Measurements from ENCODE around the gene BAD.
"Not testable (repeated sequence)": the region's sequence is repeated elsewhere in the genome, so short reads cannot be mapped to it uniquely, and the experiment has no call there.

The BAD gene

GRCh38 chr11:64314805-64315561, 30.5 kb upstream of the BAD start:
- no peak for DNase-seq

GRCh38 chr11:64314146-64314804, 29.8 kb upstream of the BAD start:
- DNase-seq, result no peak

GRCh38 chr11:64313491-64314145, 29.2 kb upstream of the BAD start:
- DNase-seq, result no peak

GRCh38 chr11:64312947-64313346, 28.5 kb upstream of the BAD start:
- DNase-seq, result no peak

GRCh38 chr11:64307795-64308194, 23.3 kb upstream of the BAD start:
- not testable (repeated sequence) for DNase-seq

- DNase-seq, result peak; percentile 21
Measured at GRCh38 chr11:64306876-64307622, 22.6 kb upstream of the BAD start.

GRCh38 chr11:64306563-64306875, 22.1 kb upstream of the BAD start:
- DNase-seq, result no peak

GRCh38 chr11:64305691-64306562, 21.5 kb upstream of the BAD start:
- DNase-seq, result peak; percentile 92

GRCh38 chr11:64305075-64305690, 20.7 kb upstream of the BAD start, which contains the start of gene ESRRA:
TSS of gene ESRRA (plus strand) at chr11:64305524. CDS start at chr11:64307180, 1,656 bp downstream.
- DNase-seq, result peak; percentile 99

GRCh38 chr11:64304316-64305072, 20.0 kb upstream of the BAD start:
- peak; percentile 97 for DNase-seq

- no peak for DNase-seq
Measured at GRCh38 chr11:64304032-64304315, 19.5 kb upstream of the BAD start.

- peak; percentile 7 for DNase-seq
Measured at GRCh38 chr11:64303109-64304031, 18.9 kb upstream of the BAD start.

- DNase-seq, result no peak
Measured at GRCh38 chr11:64299847-64300648, 15.6 kb upstream of the BAD start, which contains the start of gene CATSPERZ. TSS of gene CATSPERZ (plus strand) at chr11:64300358. CDS start at chr11:64300411, 53 bp downstream.

- no peak for DNase-seq
Measured at GRCh38 chr11:64298966-64299846, 14.7 kb upstream of the BAD start.

- no peak for DNase-seq
Measured at GRCh38 chr11:64297699-64298358, 13.4 kb upstream of the BAD start.

GRCh38 chr11:64296830-64297698, 12.6 kb upstream of the BAD start:
- DNase-seq, result no peak

Measured in OCI-M1 (cell line).